BLaER1 (cell line): ENCODE measurements around the gene H2BK1.

Experiments
- H3K27ac ChIP-seq: shearing (Covaris generic); formaldehyde crosslinking; 2 replicates; pipeline ENCODE4 v1.8.1; 2022
- H3K27me3 ChIP-seq: shearing (Covaris generic); formaldehyde crosslinking; 2 replicates; pipeline ENCODE4 v1.8.1; 2022
- H3K36me3 ChIP-seq: shearing (Covaris generic); formaldehyde crosslinking; 2 replicates; pipeline ENCODE4 v1.8.1; 2022
- H3K4me1 ChIP-seq: shearing (Covaris generic); formaldehyde crosslinking; 2 replicates; pipeline ENCODE4 v1.8.1; 2022
- H3K4me2 ChIP-seq: shearing (Covaris generic); formaldehyde crosslinking; 2 replicates; pipeline ENCODE4 v1.8.1; 2022
- H3K4me3 ChIP-seq: shearing (Covaris generic); formaldehyde crosslinking; 2 replicates; pipeline ENCODE4 v1.8.1; 2022
- H3K9ac ChIP-seq: shearing (Covaris generic); formaldehyde crosslinking; 2 replicates; pipeline ENCODE4 v1.8.1; 2022
- H3K9me3 ChIP-seq: shearing (Covaris generic); formaldehyde crosslinking; 2 replicates; pipeline ENCODE4 v1.8.1; 2022
- H4K20me1 ChIP-seq: shearing (Covaris generic); formaldehyde crosslinking; 2 replicates; pipeline ENCODE4 v1.8.1; 2022
- Cebpa-rat ChIP-seq: shearing (Covaris generic); IDR thresholded peaks from 2 replicates; pipeline ENCODE4 v1.8.1; 2022

Gene H2BK1

GRCh38 chr7:151245360-151246101 lies 35.2 kb upstream of the H2BK1 start:
- Histone ChIP-seq H3K36me3 (no peaks in the 10 kb centered on the region; the same call in 1 of the 2 replicates), H4K20me1 (peaks cover 63% of the 10 kb centered on the region), H3K27me3 (peaks cover 69% of the 10 kb centered on the region), H3K9ac (peak overlapping the region; percentile 13; the same call in 1 of the 2 replicates), H3K4me1 (peaks cover 63% of the 10 kb centered on the region), H3K4me2 (peak overlapping the region; percentile 87), H3K27ac (no peak overlapping the region), H3K9me3 (no peaks in the 10 kb centered on the region), H3K4me3 (peak overlapping the region; percentile 65)
- TF ChIP-seq Cebpa-rat, result no peak

DNA sequence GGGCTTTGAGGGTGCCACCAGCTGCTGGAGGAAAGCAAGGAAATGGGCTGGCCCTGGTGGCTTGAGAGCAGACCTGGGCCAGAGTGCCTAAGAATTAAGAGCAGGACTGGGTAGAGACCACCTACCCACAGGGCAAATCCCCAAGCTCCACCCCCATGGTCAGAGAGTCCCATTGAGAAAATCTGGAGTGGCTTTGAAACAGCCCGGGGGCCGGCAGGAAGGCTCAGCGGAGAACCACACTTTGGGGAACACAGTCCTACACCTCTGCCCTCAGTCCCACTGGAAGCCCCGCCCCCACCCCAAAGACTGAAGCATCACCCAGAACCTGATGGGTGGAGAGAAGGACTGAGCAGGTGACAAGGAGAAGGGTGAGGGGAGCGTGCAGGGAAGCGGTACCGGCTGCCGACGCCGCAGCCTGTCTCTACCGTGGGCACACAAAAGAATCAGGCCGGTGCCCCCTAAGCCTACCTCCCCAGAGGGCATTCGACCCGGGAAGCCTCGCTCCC lies 34.6 kb upstream of the H2BK1 start:
- H3K36me3 ChIP-seq, result peaks cover 6% of the 10 kb centered on the region; the same call in 1 of the 2 replicates
- H3K4me3 ChIP-seq, result peak overlapping the region; percentile 65
- H3K9me3 ChIP-seq, result no peaks in the 10 kb centered on the region
- peaks cover 62% of the 10 kb centered on the region for H3K4me1 ChIP-seq
- no peak for TF ChIP-seq Cebpa-rat
- H3K27ac ChIP-seq, result no peak overlapping the region
- peak overlapping the region; percentile 87 for H3K4me2 ChIP-seq
- peaks cover 63% of the 10 kb centered on the region for H3K27me3 ChIP-seq
- H3K9ac ChIP-seq, result peak overlapping the region; percentile 13; the same call in 1 of the 2 replicates
- H4K20me1 ChIP-seq, result peaks cover 57% of the 10 kb centered on the region

- TF ChIP-seq Cebpa-rat, result no peak
These were observed 34.0 kb upstream of the H2BK1 start for GRCh38 chr7:151244196-151244840.

GRCh38 chr7:151243408-151244195 lies 33.3 kb upstream of the H2BK1 start:
- Histone ChIP-seq H3K4me3 (peak overlapping the region; percentile 30; the same call in 1 of the 2 replicates), H3K4me2 (peak overlapping the region; percentile 87), H4K20me1 (peaks cover 56% of the 10 kb centered on the region), H3K9me3 (no peaks in the 10 kb centered on the region), H3K4me1 (peaks cover 49% of the 10 kb centered on the region), H3K27ac (no peak overlapping the region), H3K36me3 (peaks cover 19% of the 10 kb centered on the region), H3K9ac (no peak overlapping the region), H3K27me3 (peaks cover 50% of the 10 kb centered on the region)
- no peak for TF ChIP-seq Cebpa-rat

More at GRCh38 chr7:151244196-151244840, 34.0 kb upstream of the H2BK1 start:
- H3K27me3 ChIP-seq, result peaks cover 57% of the 10 kb centered on the region
- peaks cover 55% of the 10 kb centered on the region for H4K20me1 ChIP-seq
- peaks cover 56% of the 10 kb centered on the region for H3K4me1 ChIP-seq
- no peak overlapping the region for H3K9ac ChIP-seq
- no peaks in the 10 kb centered on the region for H3K9me3 ChIP-seq
- peak overlapping the region; percentile 65 for H3K4me3 ChIP-seq
- H3K27ac ChIP-seq, result no peak overlapping the region
- peaks cover 12% of the 10 kb centered on the region for H3K36me3 ChIP-seq
- peak overlapping the region; percentile 87 for H3K4me2 ChIP-seq

GRCh38 chr7:151243045-151243349 lies 32.7 kb upstream of the H2BK1 start:
- peaks cover 57% of the 10 kb centered on the region for H4K20me1 ChIP-seq
- peak overlapping the region; percentile 30; the same call in 1 of the 2 replicates for H3K4me3 ChIP-seq
- no peak overlapping the region for H3K27ac ChIP-seq
- peaks cover 45% of the 10 kb centered on the region for H3K4me1 ChIP-seq
- peaks cover 25% of the 10 kb centered on the region for H3K36me3 ChIP-seq
- no peak overlapping the region for H3K9ac ChIP-seq
- H3K9me3 ChIP-seq, result no peaks in the 10 kb centered on the region
- H3K4me2 ChIP-seq, result peak overlapping the region; percentile 87
- H3K27me3 ChIP-seq, result peaks cover 44% of the 10 kb centered on the region
- 0 out of 2 replicates have a peak, but pooled peaks have one; percentile 2 for TF ChIP-seq Cebpa-rat

GRCh38 chr7:151242159-151243044 lies 32.1 kb upstream of the H2BK1 start:
- TF ChIP-seq Cebpa-rat, result peak; percentile 55; the same call in 1 of the 2 replicates
- peak overlapping the region; percentile 87 for H3K4me2 ChIP-seq
- peaks cover 57% of the 10 kb centered on the region for H4K20me1 ChIP-seq

GRCh38 chr7:151241755-151242096 lies 31.4 kb upstream of the H2BK1 start:
- H3K4me1 ChIP-seq, result peaks cover 35% of the 10 kb centered on the region
- no peak for TF ChIP-seq Cebpa-rat
- H4K20me1 ChIP-seq, result peaks cover 57% of the 10 kb centered on the region
- no peak overlapping the region for H3K27ac ChIP-seq
- peaks cover 31% of the 10 kb centered on the region for H3K27me3 ChIP-seq
- no peaks in the 10 kb centered on the region for H3K9me3 ChIP-seq
- H3K9ac ChIP-seq, result no peak overlapping the region
- peaks cover 37% of the 10 kb centered on the region for H3K36me3 ChIP-seq
- H3K4me3 ChIP-seq, result no peak overlapping the region
- H3K4me2 ChIP-seq, result no peak overlapping the region

More at GRCh38 chr7:151242159-151243044, 32.1 kb upstream of the H2BK1 start:
- Histone ChIP-seq H3K4me1 (peaks cover 39% of the 10 kb centered on the region), H3K36me3 (peaks cover 31% of the 10 kb centered on the region), H3K27ac (no peak overlapping the region), H3K27me3 (peaks cover 38% of the 10 kb centered on the region), H3K9ac (no peak overlapping the region), H3K4me3 (0 out of 2 replicates have a peak overlapping the region, but pooled peaks have one; percentile 30), H3K9me3 (no peaks in the 10 kb centered on the region)

- Histone ChIP-seq H3K9me3 (no peaks in the 10 kb centered on the region), H3K27me3 (peaks cover 26% of the 10 kb centered on the region), H4K20me1 (peaks cover 57% of the 10 kb centered on the region), H3K4me2 (no peak overlapping the region), H3K27ac (no peak overlapping the region), H3K4me3 (no peak overlapping the region), H3K9ac (no peak overlapping the region), H3K36me3 (peaks cover 43% of the 10 kb centered on the region), H3K4me1 (peaks cover 35% of the 10 kb centered on the region)
- TF ChIP-seq Cebpa-rat, result no peak
These were observed 30.9 kb upstream of the H2BK1 start for GRCh38 chr7:151240942-151241754.
